PFSK-1 (cell line): ENCODE measurements around the gene TRPM2.

Experiments used
- POLR2AphosphoS5 ChIP-seq: IDR thresholded peaks from 2 replicates; pipeline ENCODE4 v1.6.1; 2012; ENCODE audit warnings: low read depth, mild to moderate bottlenecking, control low read depth, low read length, moderate library complexity
- SIN3A ChIP-seq: IDR thresholded peaks from 2 replicates; pipeline ENCODE4 v1.6.1; 2012; ENCODE audit warnings: mild to moderate bottlenecking, low read length, moderate library complexity, borderline replicate concordance; ENCODE audit not compliant: insufficient read depth
- TAF1 ChIP-seq: IDR thresholded peaks from 2 replicates; pipeline ENCODE4 v1.6.1; 2012; ENCODE audit warnings: low read length, control low read depth, borderline replicate concordance; ENCODE audit not compliant: insufficient read depth
- TF ChIP-seq, protein P1 (sequence below), 2 experiments: IDR thresholded peaks; 2 replicates each; pipeline versions ENCODE4 v1.6.1 to v1.8.0; 2011 to 2012; ENCODE audit warnings: low read depth in 2 of 2, low read length in 2 of 2, control low read depth in 1 of 2, inconsistent platforms in 1 of 2, mild to moderate bottlenecking in 1 of 2, moderate library complexity in 1 of 2; ENCODE audit not compliant: insufficient read depth in 1 of 2

DNA sequence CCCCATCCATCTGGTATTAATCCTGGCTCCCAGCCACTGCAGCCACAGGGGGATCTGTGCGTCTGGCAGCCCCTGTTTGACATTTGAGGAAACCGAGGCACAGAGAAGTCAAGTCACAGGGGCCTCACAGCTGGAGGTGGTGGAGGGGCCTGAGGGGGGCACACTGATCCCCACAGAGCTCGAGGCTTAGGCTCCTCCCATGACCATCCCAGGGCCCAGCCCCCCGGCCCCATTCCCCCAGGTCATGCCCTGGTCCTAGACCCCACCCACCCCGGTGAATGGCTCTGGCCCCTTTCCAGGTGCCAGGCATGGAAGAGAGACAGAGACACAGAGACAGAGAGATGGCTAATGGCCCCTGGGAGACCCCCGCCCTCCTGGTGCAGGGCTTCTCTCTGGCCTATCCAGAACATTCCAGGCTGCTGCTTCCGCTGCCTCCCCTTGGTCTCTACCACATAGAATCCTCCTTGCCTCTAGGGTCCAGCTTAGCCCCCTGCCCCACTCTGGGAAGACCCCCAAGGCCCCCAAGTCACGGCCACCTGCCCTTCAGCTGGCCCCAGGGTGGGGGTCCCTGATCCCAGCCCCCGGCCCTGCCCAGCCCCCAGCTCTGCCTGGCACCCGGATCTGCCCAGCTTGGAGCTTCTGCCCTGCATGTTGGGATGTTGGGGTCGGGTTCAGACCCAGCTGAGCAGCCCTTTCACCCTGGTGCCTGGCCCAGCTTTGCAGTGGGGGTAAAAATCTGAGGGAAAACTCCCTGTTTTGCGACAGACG lies 72.7 kb downstream of the TRPM2 start:
- TF ChIP-seq POLR2AphosphoS5 (no peak), SIN3A (no peak), TAF1 (no peak)
- TF ChIP-seq, protein P1, sequence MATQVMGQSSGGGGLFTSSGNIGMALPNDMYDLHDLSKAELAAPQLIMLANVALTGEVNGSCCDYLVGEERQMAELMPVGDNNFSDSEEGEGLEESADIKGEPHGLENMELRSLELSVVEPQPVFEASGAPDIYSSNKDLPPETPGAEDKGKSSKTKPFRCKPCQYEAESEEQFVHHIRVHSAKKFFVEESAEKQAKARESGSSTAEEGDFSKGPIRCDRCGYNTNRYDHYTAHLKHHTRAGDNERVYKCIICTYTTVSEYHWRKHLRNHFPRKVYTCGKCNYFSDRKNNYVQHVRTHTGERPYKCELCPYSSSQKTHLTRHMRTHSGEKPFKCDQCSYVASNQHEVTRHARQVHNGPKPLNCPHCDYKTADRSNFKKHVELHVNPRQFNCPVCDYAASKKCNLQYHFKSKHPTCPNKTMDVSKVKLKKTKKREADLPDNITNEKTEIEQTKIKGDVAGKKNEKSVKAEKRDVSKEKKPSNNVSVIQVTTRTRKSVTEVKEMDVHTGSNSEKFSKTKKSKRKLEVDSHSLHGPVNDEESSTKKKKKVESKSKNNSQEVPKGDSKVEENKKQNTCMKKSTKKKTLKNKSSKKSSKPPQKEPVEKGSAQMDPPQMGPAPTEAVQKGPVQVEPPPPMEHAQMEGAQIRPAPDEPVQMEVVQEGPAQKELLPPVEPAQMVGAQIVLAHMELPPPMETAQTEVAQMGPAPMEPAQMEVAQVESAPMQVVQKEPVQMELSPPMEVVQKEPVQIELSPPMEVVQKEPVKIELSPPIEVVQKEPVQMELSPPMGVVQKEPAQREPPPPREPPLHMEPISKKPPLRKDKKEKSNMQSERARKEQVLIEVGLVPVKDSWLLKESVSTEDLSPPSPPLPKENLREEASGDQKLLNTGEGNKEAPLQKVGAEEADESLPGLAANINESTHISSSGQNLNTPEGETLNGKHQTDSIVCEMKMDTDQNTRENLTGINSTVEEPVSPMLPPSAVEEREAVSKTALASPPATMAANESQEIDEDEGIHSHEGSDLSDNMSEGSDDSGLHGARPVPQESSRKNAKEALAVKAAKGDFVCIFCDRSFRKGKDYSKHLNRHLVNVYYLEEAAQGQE (IDR thresholded peaks at IDR 0.05; ENCODE audit: insufficient read depth in 1 of 2, low read depth in 2 of 2, low read length in 2 of 2): no peak; a peak in 1 of 4 replicates
